Hepatocyte (in vitro differentiated cells): ENCODE measurements around the gene AIFM1. TPM values are rescaled to one million over a fixed set of nuclear protein-coding genes. Genes with fewer than 3 reads are reported as not detected.

Source experiments
- DNase-seq: peaks from one replicate; pipeline ENCODE4 v3.0.0-alpha.2; 2016; ENCODE audit warnings: low spot score
- H2AFZ ChIP-seq: fragments of 200-600 bp; sonication (generic); 2 replicates; pipeline ENCODE4 v1.6.0; 2016; ENCODE audit warnings: antibody characterized with exemption, mild to moderate bottlenecking
- H3K27ac ChIP-seq: fragments of 200-600 bp; sonication (generic); 2 replicates; pipeline ENCODE4 v1.5.1; 2016; ENCODE audit warnings: mild to moderate bottlenecking
- H3K27me3 ChIP-seq: fragments of 200-600 bp; sonication (generic); 2 replicates; pipeline ENCODE4 v1.6.1; 2016
- H3K36me3 ChIP-seq: fragments of 200-600 bp; sonication (generic); replicated peaks from 2 replicates; pipeline ENCODE4 v1.5.1; 2016; ENCODE audit warnings: low read depth; ENCODE audit not compliant: insufficient read depth
- H3K4me1 ChIP-seq: fragments of 200-600 bp; sonication (generic); 2 replicates; pipeline ENCODE4 v1.5.1; 2016; ENCODE audit warnings: mild to moderate bottlenecking, moderate library complexity; ENCODE audit not compliant: insufficient read depth
- H3K4me2 ChIP-seq: fragments of 200-600 bp; sonication (generic); 2 replicates; pipeline ENCODE4 v1.6.0; 2016
- H3K4me3 ChIP-seq: fragments of 200-600 bp; sonication (generic); 2 replicates; pipeline ENCODE4 v1.5.1; 2016; ENCODE audit warnings: mild to moderate bottlenecking
- H3K79me2 ChIP-seq: fragments of 200-600 bp; sonication (generic); 2 replicates; pipeline ENCODE4 v1.6.0; 2017; ENCODE audit warnings: mild to moderate bottlenecking
- H3K9me2 ChIP-seq: fragments of 200-600 bp; sonication (generic); replicated peaks from 2 replicates; pipeline ENCODE4 v1.6.0; 2017; ENCODE audit warnings: mild to moderate bottlenecking; ENCODE audit not compliant: insufficient read depth
- H3K9me3 ChIP-seq: fragments of 200-600 bp; sonication (generic); 2 replicates; pipeline ENCODE4 v1.5.1; 2016; ENCODE audit warnings: low read depth, mild to moderate bottlenecking
- H4K20me1 ChIP-seq: fragments of 200-600 bp; sonication (generic); 2 replicates; pipeline ENCODE4 v1.6.0; 2016; ENCODE audit warnings: mild to moderate bottlenecking; ENCODE audit not compliant: insufficient read depth, poor library complexity, severe bottlenecking
- CTCF ChIP-seq: fragments of 200-600 bp; sonication (generic); IDR thresholded peaks from 2 replicates; pipeline ENCODE4 v1.5.1; 2016; ENCODE audit warnings: antibody characterized with exemption, mild to moderate bottlenecking; ENCODE audit not compliant: poor library complexity
- EZH2 ChIP-seq: fragments of 200-600 bp; sonication (generic); IDR thresholded peaks from 2 replicates; pipeline ENCODE4 v1.6.1; 2016; ENCODE audit warnings: antibody characterized with exemption, mild to moderate bottlenecking, borderline replicate concordance
- EZH2phosphoT487 ChIP-seq: fragments of 200-600 bp; sonication (generic); IDR thresholded peaks from one replicate; pipeline ENCODE4 v1.6.1; 2018; ENCODE audit warnings: antibody characterized with exemption, mild to moderate bottlenecking, low read depth, moderate library complexity; ENCODE audit not compliant: unreplicated experiment, severe bottlenecking
- WGBS: methylation state at CpG from one replicate; pipeline ENCODE4 v1.1.6; 2016; ENCODE audit warnings: low lambda C conversion rate; ENCODE audit errors: missing lambda C conversion rate; 5-methylcytosine and 5-hydroxymethylcytosine counted together
- polyA plus RNA-seq: library from polyadenylated mRNA; unstranded; fragments of >200 nt; fragmentation: Nextera tagmentation; extraction: Ambion mirVana; gene quantifications from 2 replicates; pipeline ENCODE4 v1.2.1, GENCODE V29; 2016
- total RNA-seq: library from RNA; depleted of rRNA; stranded (reverse); fragments of >200 nt; gene quantifications from 2 replicates; pipeline ENCODE4 v1.2.3, GENCODE V29; 2014

AIFM1 gene
- total and polyA plus RNA-seq, 2 experiments from 2014 or later: 54.9 to 70.8 TPM

GRCh38 chrX:130196466-130196865 lies 30.8 kb upstream of the AIFM1 start:
- Histone ChIP-seq H3K9me3 (no peaks in the 10 kb centered on the region), H3K36me3 (no peaks in the 10 kb centered on the region), H3K4me2 (no peak overlapping the region), H3K4me3 (no peak overlapping the region), H3K79me2 (no peaks in the 10 kb centered on the region), H3K4me1 (no peaks in the 10 kb centered on the region), H4K20me1 (no peaks in the 10 kb centered on the region), H3K9me2 (no peaks in the 10 kb centered on the region), H3K27ac (no peak overlapping the region), H2AFZ (no peak overlapping the region), H3K27me3 (no peaks in the 10 kb centered on the region)
- TF ChIP-seq EZH2 (no peak), EZH2phosphoT487 (no peak), CTCF (no peak)
- 65% methylated on average over 7 of the region's 7 CpGs for WGBS
- DNase-seq: no peak

GRCh38 chrX:130190801-130191200 lies 25.2 kb upstream of the AIFM1 start:
- H3K27ac ChIP-seq: no peak overlapping the region
- H3K4me3 ChIP-seq: no peak overlapping the region
- no peaks in the 10 kb centered on the region for H3K36me3 ChIP-seq
- H2AFZ ChIP-seq: no peak overlapping the region
- TF ChIP-seq CTCF: no peak
- TF ChIP-seq EZH2phosphoT487: no peak
- no peak for TF ChIP-seq EZH2
- no peaks in the 10 kb centered on the region for H3K9me2 ChIP-seq
- no peak overlapping the region for H3K4me2 ChIP-seq
- no peaks in the 10 kb centered on the region for H3K27me3 ChIP-seq
- no peaks in the 10 kb centered on the region for H3K79me2 ChIP-seq
- 82% methylated on average over 4 of the region's 4 CpGs for WGBS
- H4K20me1 ChIP-seq: no peaks in the 10 kb centered on the region
- no peak for DNase-seq
- H3K9me3 ChIP-seq: no peaks in the 10 kb centered on the region
- H3K4me1 ChIP-seq: no peaks in the 10 kb centered on the region

- Histone ChIP-seq H3K4me1 (no peaks in the 10 kb centered on the region), H3K27me3 (no peaks in the 10 kb centered on the region), H2AFZ (no peak overlapping the region), H3K4me3 (no peak overlapping the region), H3K4me2 (no peak overlapping the region), H4K20me1 (no peaks in the 10 kb centered on the region), H3K36me3 (no peaks in the 10 kb centered on the region), H3K9me2 (no peaks in the 10 kb centered on the region), H3K27ac (no peak overlapping the region), H3K9me3 (no peaks in the 10 kb centered on the region), H3K79me2 (no peaks in the 10 kb centered on the region)
- no peak for DNase-seq
- 59% methylated on average over 4 of the region's 4 CpGs for WGBS
- TF ChIP-seq EZH2phosphoT487 (no peak), EZH2 (no peak), CTCF (no peak)
Measured at GRCh38 chrX:130186651-130187050, 21.0 kb upstream of the AIFM1 start.

- no peaks in the 10 kb centered on the region for H3K27me3 ChIP-seq
- no peaks in the 10 kb centered on the region for H3K36me3 ChIP-seq
- no peak overlapping the region for H3K4me2 ChIP-seq
- H2AFZ ChIP-seq: no peak overlapping the region
- no peaks in the 10 kb centered on the region for H3K9me2 ChIP-seq
- no peak for DNase-seq
- TF ChIP-seq CTCF (no peak), EZH2phosphoT487 (no peak), EZH2 (no peak)
- H4K20me1 ChIP-seq: no peaks in the 10 kb centered on the region
- WGBS: 47% methylated on average over 2 of the region's 2 CpGs
- no peak overlapping the region for H3K27ac ChIP-seq
- H3K9me3 ChIP-seq: no peaks in the 10 kb centered on the region
- H3K4me3 ChIP-seq: no peak overlapping the region
- H3K79me2 ChIP-seq: no peaks in the 10 kb centered on the region
- no peaks in the 10 kb centered on the region for H3K4me1 ChIP-seq
Measured at GRCh38 chrX:130184857-130185256, 19.2 kb upstream of the AIFM1 start.
